GM19351 (cell line): ENCODE results near the gene PKD2L2.
"Not testable (repeated sequence)": the region's sequence is repeated elsewhere in the genome, so short reads cannot be mapped to it uniquely, and the experiment has no call there.

Source experiments
- ATAC-seq: cut with Tn5 transposase; IDR thresholded peaks from one replicate; pipeline ENCODE4 v1.9.1; 2021; ENCODE audit warnings: mild to moderate bottlenecking, moderate library complexity; ENCODE audit not compliant: unreplicated experiment

The PKD2L2 gene

GRCh38 chr5:137945825-137946224, 56.6 kb downstream of the PKD2L2 start:
- no peak for ATAC-seq

- no peak for ATAC-seq
These were observed 65.0 kb downstream of the PKD2L2 start for GRCh38 chr5:137954131-137954879.

GRCh38 chr5:137957948-137958347, 68.7 kb downstream of the PKD2L2 start:
- no peak for ATAC-seq

- ATAC-seq: no peak
These were observed 70.2 kb downstream of the PKD2L2 start for GRCh38 chr5:137959488-137959887.

- ATAC-seq: no peak
These were observed 70.9 kb downstream of the PKD2L2 start for GRCh38 chr5:137960141-137960540.

- ATAC-seq: no peak
These were observed 71.6 kb downstream of the PKD2L2 start for GRCh38 chr5:137960819-137961218.

- ATAC-seq: not testable (repeated sequence)
These were observed 81.1 kb downstream of the PKD2L2 start for GRCh38 chr5:137970384-137970783.

- no peak for ATAC-seq
These were observed 86.0 kb downstream of the PKD2L2 start for GRCh38 chr5:137975208-137975607.

GRCh38 chr5:137989419-137989818, 100.2 kb downstream of the PKD2L2 start:
- ATAC-seq: no peak
